Natural killer cell treated with Interleukin-12 subunit alpha and Interleukin-12 subunit beta and Interleukin-15 and Interleukin-18, amount 100 ng/mL, for 72 hours (primary cell): Measurements from ENCODE around the gene TBPL2. TPM values are rescaled to one million over a fixed set of nuclear protein-coding genes. Genes with fewer than 3 reads are reported as not detected.
A peak's percentile ranks its signal among the peaks of the same experiment; 100 is the strongest.

ENCODE experiments used
- ATAC-seq, 2 donors: fragments of 150-1000 bp; cut with Tn5 transposase in 1 of 2; sonication (Bioruptor Pico), chemical (Tn5 transposase) in 1 of 2; 2 replicates each; pipeline ENCODE4 v1.10.0; 2021
- DNase-seq: peaks from one replicate; pipeline ENCODE4 v3.0.0; 2022; ENCODE audit warnings: low spot score
- H3K27ac Mint-ChIP-seq, 2 donors: 1 replicate in 1 of 2; 2 replicates in 1 of 2; pipeline ENCODE4 v1.8.0; 2022; ENCODE audit warnings: mixed read lengths in 2 of 2, mild to moderate bottlenecking in 1 of 2, moderate library complexity in 1 of 2
- H3K27me3 Mint-ChIP-seq, 2 donors: 1 replicate in 1 of 2; 2 replicates in 1 of 2; pipeline ENCODE4 v1.8.0; 2022; ENCODE audit warnings: mixed read lengths in 2 of 2
- H3K36me3 Mint-ChIP-seq: one replicate; pipeline ENCODE4 v1.8.0; 2022; ENCODE audit warnings: mixed read lengths
- H3K4me1 Mint-ChIP-seq, 2 donors: 1 replicate in 1 of 2; 2 replicates in 1 of 2; pipeline ENCODE4 v1.8.0; 2022; ENCODE audit warnings: low read depth in 2 of 2, mixed read lengths in 2 of 2, mild to moderate bottlenecking in 1 of 2
- H3K4me3 Mint-ChIP-seq: one replicate; pipeline ENCODE4 v1.8.0; 2022; ENCODE audit warnings: mixed read lengths
- H3K9me3 Mint-ChIP-seq: 2 replicates; pipeline ENCODE4 v1.8.0; 2022; ENCODE audit warnings: mixed read lengths
- total RNA-seq, 2 donors: library from RNA; stranded (reverse); gene quantifications; one replicate each; pipeline ENCODE4 v1.2.3, GENCODE V29; 2022

TBPL2 gene
- total RNA-seq, 2 donors from 2014 or later, result not detected

- Mint-ChIP-seq H3K4me3 (no peak overlapping the region), H3K36me3 (peaks cover 11% of the 10 kb centered on the region), H3K9me3 (no peaks in the 10 kb centered on the region), H3K27me3 (no peaks in the 10 kb centered on the region), H3K4me1 (peaks cover 8 to 21% of the 10 kb centered on the region in 2 donors), H3K27ac (peak overlapping the region; percentile 7 to 60)
- peak; percentile 51 to 62 for ATAC-seq
- no peak for DNase-seq
Measured at GRCh38 chr14:55381561-55381960, 58.9 kb downstream of the TBPL2 start.

GRCh38 chr14:55381040-55381439 lies 59.4 kb downstream of the TBPL2 start:
- ATAC-seq (peak in 1 of 2 donors; percentile 37), DNase-seq (no peak)
- H3K27ac Mint-ChIP-seq, result peak overlapping the region; percentile 7 to 60
- peaks cover 15% of the 10 kb centered on the region for H3K36me3 Mint-ChIP-seq
- H3K4me1 Mint-ChIP-seq, result peaks cover 6 to 17% of the 10 kb centered on the region in 2 donors
- H3K4me3 Mint-ChIP-seq, result peak overlapping the region; percentile 11
- H3K27me3 Mint-ChIP-seq, result no peaks in the 10 kb centered on the region
- H3K9me3 Mint-ChIP-seq, result no peaks in the 10 kb centered on the region

GRCh38 chr14:55377236-55377635 lies 63.2 kb downstream of the TBPL2 start:
- no peaks in the 10 kb centered on the region for H3K9me3 Mint-ChIP-seq
- peak overlapping the region in 1 of 2 donors; percentile 84 for H3K27ac Mint-ChIP-seq
- DNase-seq (no peak), ATAC-seq (no peak)
- no peak overlapping the region for H3K4me3 Mint-ChIP-seq
- H3K27me3 Mint-ChIP-seq, result no peaks in the 10 kb centered on the region
- peaks cover 25 to 33% of the 10 kb centered on the region in 2 donors for H3K4me1 Mint-ChIP-seq
- peaks cover 17% of the 10 kb centered on the region for H3K36me3 Mint-ChIP-seq

GRCh38 chr14:55374771-55375170 lies 65.6 kb downstream of the TBPL2 start:
- H3K27ac Mint-ChIP-seq, result peak overlapping the region; percentile 72 to 94
- H3K4me1 Mint-ChIP-seq, result peaks cover 25 to 29% of the 10 kb centered on the region in 2 donors
- H3K4me3 Mint-ChIP-seq, result peak overlapping the region; percentile 76
- DNase-seq, result no peak
- no peaks in the 10 kb centered on the region for H3K9me3 Mint-ChIP-seq
- H3K27me3 Mint-ChIP-seq, result no peaks in the 10 kb centered on the region
- ATAC-seq, result no peak
- peaks cover 15% of the 10 kb centered on the region for H3K36me3 Mint-ChIP-seq

- Mint-ChIP-seq H3K36me3 (peaks cover 18% of the 10 kb centered on the region), H3K27ac (peak overlapping the region; percentile 72 to 94), H3K27me3 (no peaks in the 10 kb centered on the region), H3K4me1 (peaks cover 25 to 29% of the 10 kb centered on the region in 2 donors), H3K9me3 (no peaks in the 10 kb centered on the region), H3K4me3 (peak overlapping the region; percentile 76)
- DNase-seq (peak; percentile 70), ATAC-seq (peak; percentile 80 to 90)
Measured at GRCh38 chr14:55373784-55374705, 66.4 kb downstream of the TBPL2 start.

- ATAC-seq (no peak), DNase-seq (no peak)
- Mint-ChIP-seq H3K4me3 (peak overlapping the region; percentile 15), H3K4me1 (peaks cover 25 to 29% of the 10 kb centered on the region in 2 donors), H3K27me3 (no peaks in the 10 kb centered on the region), H3K9me3 (no peaks in the 10 kb centered on the region), H3K27ac (peak overlapping the region; percentile 57 to 94), H3K36me3 (peaks cover 18% of the 10 kb centered on the region)
Measured at GRCh38 chr14:55372825-55373224, 67.6 kb downstream of the TBPL2 start.

- peaks cover 25 to 29% of the 10 kb centered on the region in 2 donors for H3K4me1 Mint-ChIP-seq
- H3K9me3 Mint-ChIP-seq, result no peaks in the 10 kb centered on the region
- H3K4me3 Mint-ChIP-seq, result no peak overlapping the region
- H3K27me3 Mint-ChIP-seq, result no peaks in the 10 kb centered on the region
- H3K36me3 Mint-ChIP-seq, result peaks cover 18% of the 10 kb centered on the region
- no peak for ATAC-seq
- peak overlapping the region; percentile 57 to 94 for H3K27ac Mint-ChIP-seq
- no peak for DNase-seq
Measured at GRCh38 chr14:55372423-55372822, 68.0 kb downstream of the TBPL2 start.

- peaks cover 11% of the 10 kb centered on the region for H3K36me3 Mint-ChIP-seq
- no peaks in the 10 kb centered on the region for H3K27me3 Mint-ChIP-seq
- H3K4me1 Mint-ChIP-seq, result peaks cover 22 to 29% of the 10 kb centered on the region in 2 donors
Measured at GRCh38 chr14:55370883-55371455, 69.4 kb downstream of the TBPL2 start.

GRCh38 chr14:55366271-55366670 lies 74.1 kb downstream of the TBPL2 start:
- no peaks in the 10 kb centered on the region for H3K27me3 Mint-ChIP-seq
- H3K4me3 Mint-ChIP-seq, result no peak overlapping the region
- no peaks in the 10 kb centered on the region for H3K9me3 Mint-ChIP-seq
- ATAC-seq (no peak), DNase-seq (no peak)
- peak overlapping the region in 1 of 2 donors; percentile 48 for H3K27ac Mint-ChIP-seq
- no peaks in the 10 kb centered on the region for H3K4me1 Mint-ChIP-seq
- H3K36me3 Mint-ChIP-seq, result peaks cover 12% of the 10 kb centered on the region

More at GRCh38 chr14:55370883-55371455, 69.4 kb downstream of the TBPL2 start:
- no peak for DNase-seq
- H3K27ac Mint-ChIP-seq, result peak overlapping the region in 1 of 2 donors; percentile 47
- no peaks in the 10 kb centered on the region for H3K9me3 Mint-ChIP-seq
- H3K4me3 Mint-ChIP-seq, result no peak overlapping the region
- no peak for ATAC-seq

Other genes starting within 250 kb of the TBPL2 start
- 10 to 100 TPM; 27.7 to 60.6 TPM for gene DLGAP5, start 249.0 kb downstream of the TBPL2 start, total RNA-seq
- gene FBXO34, start 169.2 kb downstream of the TBPL2 start, total RNA-seq, result 10 to 100 TPM; 18.7 to 26.1 TPM
- 1 to 10 TPM; 7.2 to 7.3 TPM for gene ATG14, start 28.8 kb downstream of the TBPL2 start, total RNA-seq
- 100 to 1,000 TPM; 109 to 112 TPM for gene KTN1, start 139.6 kb upstream of the TBPL2 start, total RNA-seq